Activated CD8-positive, alpha-beta memory T cell treated with anti-CD3 and anti-CD28 coated beads for 1 hour (primary cell): ENCODE measurements around the gene FBXL16.
A peak's percentile ranks its signal among the peaks of the same experiment; 100 is the strongest.

ENCODE experiments used
- DNase-seq, 2 donors: peaks; one replicate each; pipeline ENCODE4 v3.0.0-alpha.2; 2020; ENCODE audit warnings: low read depth in 1 of 2; ENCODE audit errors: extremely low read depth in 1 of 2

Gene FBXL16

GRCh38 chr16:734981-735881 is 29.6 kb upstream of the FBXL16 start:
- DNase-seq, result no peak

GRCh38 chr16:734208-734980 is 28.8 kb upstream of the FBXL16 start:
- DNase-seq, result no peak

- peak in 1 of 2 donors; percentile 37 for DNase-seq
Observed at GRCh38 chr16:733382-734207, 28.0 kb upstream of the FBXL16 start.

- DNase-seq, result no peak
Observed at GRCh38 chr16:732936-733335, 27.3 kb upstream of the FBXL16 start.

- DNase-seq, result no peak
Observed at GRCh38 chr16:732332-732731, 26.7 kb upstream of the FBXL16 start.

- DNase-seq, result no peak
Observed at GRCh38 chr16:730666-731509, 25.3 kb upstream of the FBXL16 start.

GRCh38 chr16:729768-730665 is 24.4 kb upstream of the FBXL16 start:
- DNase-seq, result no peak

- DNase-seq, result no peak
Observed at GRCh38 chr16:728890-729744, 23.5 kb upstream of the FBXL16 start.

GRCh38 chr16:728131-728889 is 22.7 kb upstream of the FBXL16 start:
- peak in 1 of 2 donors; percentile 41 for DNase-seq

GRCh38 chr16:727291-727977 is 21.8 kb upstream of the FBXL16 start:
- no peak for DNase-seq

GRCh38 chr16:726438-727290 is 21.1 kb upstream of the FBXL16 start, which contains the start of the genes CCDC78 and HAGHL:
Gene CCDC78 (minus strand): TSS chr16:726443. CDS start chr16:726367, 76 bp downstream.
Gene HAGHL (plus strand): TSS chr16:727106. CDS start chr16:727510, 404 bp downstream.
- DNase-seq, result peak in 1 of 2 donors; percentile 57

GRCh38 chr16:726188-726437 is 20.5 kb upstream of the FBXL16 start:
- no peak for DNase-seq

- no peak for DNase-seq
Observed at GRCh38 chr16:725463-726187, 20.0 kb upstream of the FBXL16 start.

GRCh38 chr16:725041-725376 is 19.4 kb upstream of the FBXL16 start:
- no peak for DNase-seq

GRCh38 chr16:724188-725040 is 18.8 kb upstream of the FBXL16 start:
- no peak for DNase-seq
